ENCODE data around the gene HSPB1. TPM values are rescaled to one million over a fixed set of nuclear protein-coding genes. Genes with fewer than 3 reads are reported as not detected.

HSPB1 gene
- total and polyA plus RNA-seq, 8 donors, result 21.8 to 2,297 (median 429) TPM

GRCh38 chr7:76262683-76263402, 39.6 kb upstream of the HSPB1 start:
- WGBS, 5 donors, result 65 to 75% (median 71%) methylated on average over 7 of the region's 7 CpGs
- Histone ChIP-seq H3K9me3 (no peaks in the 10 kb centered on the region), H3K36me3 (no peaks in the 10 kb centered on the region), H3K27me3 (peaks cover 11 to 81% (median 45%) of the 10 kb centered on the region in 3 donors), H3K4me1 (peaks cover 15 to 25% (median 22%) of the 10 kb centered on the region in 4 donors), H3K4me3 (no peak overlapping the region), H3K27ac (no peak overlapping the region)
- TF ChIP-seq, protein P1, sequence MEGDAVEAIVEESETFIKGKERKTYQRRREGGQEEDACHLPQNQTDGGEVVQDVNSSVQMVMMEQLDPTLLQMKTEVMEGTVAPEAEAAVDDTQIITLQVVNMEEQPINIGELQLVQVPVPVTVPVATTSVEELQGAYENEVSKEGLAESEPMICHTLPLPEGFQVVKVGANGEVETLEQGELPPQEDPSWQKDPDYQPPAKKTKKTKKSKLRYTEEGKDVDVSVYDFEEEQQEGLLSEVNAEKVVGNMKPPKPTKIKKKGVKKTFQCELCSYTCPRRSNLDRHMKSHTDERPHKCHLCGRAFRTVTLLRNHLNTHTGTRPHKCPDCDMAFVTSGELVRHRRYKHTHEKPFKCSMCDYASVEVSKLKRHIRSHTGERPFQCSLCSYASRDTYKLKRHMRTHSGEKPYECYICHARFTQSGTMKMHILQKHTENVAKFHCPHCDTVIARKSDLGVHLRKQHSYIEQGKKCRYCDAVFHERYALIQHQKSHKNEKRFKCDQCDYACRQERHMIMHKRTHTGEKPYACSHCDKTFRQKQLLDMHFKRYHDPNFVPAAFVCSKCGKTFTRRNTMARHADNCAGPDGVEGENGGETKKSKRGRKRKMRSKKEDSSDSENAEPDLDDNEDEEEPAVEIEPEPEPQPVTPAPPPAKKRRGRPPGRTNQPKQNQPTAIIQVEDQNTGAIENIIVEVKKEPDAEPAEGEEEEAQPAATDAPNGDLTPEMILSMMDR (IDR thresholded peaks at IDR 0.05), result peak in 5 of 7 experiments; percentile 50 to 69 (median 60)
- no peak for TF ChIP-seq POLR2AphosphoS5 (IDR thresholded peaks at IDR 0.05)
- intact Hi-C loops (cut with DNase I; ENCODE audit: low total_unique reads), result no loop called here
- DNase-seq, result peak; percentile 72 to 86

- no peaks in the 10 kb centered on the region for H3K9me3 ChIP-seq
- no peak for DNase-seq
- peaks cover 8 to 78% (median 46%) of the 10 kb centered on the region in 3 donors for H3K27me3 ChIP-seq
- no peak overlapping the region for H3K4me3 ChIP-seq
- H3K36me3 ChIP-seq, result no peaks in the 10 kb centered on the region
- intact Hi-C loops (cut with DNase I; ENCODE audit: low total_unique reads), result no loop called here
- H3K4me1 ChIP-seq, result peaks cover 12 to 23% (median 21%) of the 10 kb centered on the region in 4 donors
- TF ChIP-seq EP300 (IDR thresholded peaks at IDR 0.05) (no peak), POLR2A (IDR thresholded peaks at IDR 0.05) (no peak), POLR2AphosphoS5 (IDR thresholded peaks at IDR 0.05) (no peak)
- TF ChIP-seq, protein P1 (IDR thresholded peaks at IDR 0.05), result no peak
- WGBS, 5 donors, result 89 to 95% (median 90%) methylated on average over 7 of the region's 7 CpGs
- H3K27ac ChIP-seq, result no peak overlapping the region
These were observed 37.2 kb upstream of the HSPB1 start for GRCh38 chr7:76265299-76265698.

- WGBS, 5 donors, result 2 to 6% (median 4%) methylated on average over 10 to 68 of the region's 68 CpGs
- no peaks in the 10 kb centered on the region for H3K36me3 ChIP-seq
- intact Hi-C loops (cut with DNase I; ENCODE audit: low total_unique reads), result no loop called here
- no peak for DNase-seq
- H3K27me3 ChIP-seq, result peaks cover 8 to 79% (median 37%) of the 10 kb centered on the region in 3 donors
- no peaks in the 10 kb centered on the region for H3K9me3 ChIP-seq
- peaks cover 12 to 20% (median 18%) of the 10 kb centered on the region in 4 donors for H3K4me1 ChIP-seq
- H3K27ac ChIP-seq, result no peak overlapping the region
- TF ChIP-seq, protein P1 (IDR thresholded peaks at IDR 0.05), result no peak
- TF ChIP-seq POLR2A (IDR thresholded peaks at IDR 0.05) (no peak), POLR2AphosphoS5 (IDR thresholded peaks at IDR 0.05) (no peak), EP300 (IDR thresholded peaks at IDR 0.05) (no peak)
- H3K4me3 ChIP-seq, result peak overlapping the region; percentile 34 to 49 (median 36)
These were observed 35.2 kb upstream of the HSPB1 start for GRCh38 chr7:76267107-76267893.

- Histone ChIP-seq H3K4me3 (no peak overlapping the region), H3K9me3 (no peaks in the 10 kb centered on the region), H3K36me3 (no peaks in the 10 kb centered on the region), H3K4me1 (peaks cover 12 to 20% (median 18%) of the 10 kb centered on the region in 4 donors), H3K27ac (no peak overlapping the region), H3K27me3 (peaks cover 8 to 80% (median 37%) of the 10 kb centered on the region in 3 donors)
- TF ChIP-seq POLR2A (IDR thresholded peaks at IDR 0.05), result no peak
- no peak for TF ChIP-seq POLR2AphosphoS5 (IDR thresholded peaks at IDR 0.05)
- TF ChIP-seq EP300 (IDR thresholded peaks at IDR 0.05), result no peak
- TF ChIP-seq, protein P1 (IDR thresholded peaks at IDR 0.05), result no peak
- intact Hi-C loops (cut with DNase I; ENCODE audit: low total_unique reads), result no loop called here
- no peak for DNase-seq
- 12 to 21% (median 17%) methylated on average over 4 of the region's 4 CpGs; no CpG with 5 or more reads in 1 of the 5 donors for WGBS, 5 donors
These were observed 34.6 kb upstream of the HSPB1 start for GRCh38 chr7:76267894-76268183.
